Measurements from ENCODE around the gene ITIH4. TPM values are rescaled to one million over a fixed set of nuclear protein-coding genes. Genes with fewer than 3 reads are reported as not detected.

Gene ITIH4
- total RNA-seq, 2 experiments from 2014 or later, result 35.8 to 40.4 TPM

DNA sequence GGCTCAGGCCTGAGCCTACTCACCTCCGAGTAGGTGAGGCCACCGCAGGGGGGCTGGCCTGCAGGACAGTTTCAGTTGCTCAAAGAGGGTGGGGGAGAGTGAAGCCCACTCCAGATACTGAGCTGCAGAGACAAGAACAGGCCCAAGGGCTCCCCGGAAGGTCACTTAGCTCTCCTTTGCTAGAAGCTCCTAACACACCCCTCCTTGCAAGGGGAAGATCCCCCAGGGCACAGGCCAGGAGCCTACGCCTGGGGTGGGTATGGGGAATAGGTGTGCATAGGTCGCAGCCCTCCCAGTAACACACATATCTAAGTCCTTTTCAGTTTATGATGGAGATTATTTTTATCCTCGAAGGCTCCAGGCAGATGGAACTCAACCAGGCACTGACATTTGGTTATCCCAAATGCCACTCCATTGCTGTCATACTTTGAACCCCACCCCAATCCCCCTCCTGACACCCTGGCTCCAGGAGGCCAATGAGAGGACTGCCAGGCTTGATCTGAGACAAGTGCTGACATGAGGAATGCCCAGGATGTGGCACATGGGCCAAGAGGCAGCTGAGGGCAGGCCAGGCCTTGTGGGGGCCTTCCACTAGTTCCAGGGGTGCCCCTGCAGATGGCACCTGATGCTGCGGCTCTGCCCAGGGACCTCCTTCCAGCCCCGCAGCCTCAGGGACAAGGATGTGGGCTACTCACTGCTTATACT lies 5.4 kb upstream of the ITIH4 start:
- H3K4me3 ChIP-seq (ENCODE audit: low read length), result no peak overlapping the region
- CTCF ChIA-PET, result no interaction called here
- POLR2A ChIA-PET, result no interaction called here
- no peaks in the 10 kb centered on the region for H3K27me3 ChIP-seq (ENCODE audit: control insufficient read depth in 1 of 2, insufficient read depth in 2 of 2, low read length in 2 of 2)
- peaks cover 21% of the 10 kb centered on the region for H3K4me1 ChIP-seq (ENCODE audit: insufficient read depth, low read length)
- peaks cover 31% of the 10 kb centered on the region for H3K36me3 ChIP-seq (ENCODE audit: insufficient read depth, low read length)
- DNase-seq (no peak), ATAC-seq (ENCODE audit: poor library complexity) (no peak)
- intact Hi-C loops (cut with DNase I, micrococcal nuclease), result no loop called here
- peaks cover 33% of the 10 kb centered on the region for H3K36me3 Mint-ChIP-seq (ENCODE audit: low read depth)
- H3K27me3 Mint-ChIP-seq, result no peaks in the 10 kb centered on the region
- TF ChIP-seq, protein P1, sequence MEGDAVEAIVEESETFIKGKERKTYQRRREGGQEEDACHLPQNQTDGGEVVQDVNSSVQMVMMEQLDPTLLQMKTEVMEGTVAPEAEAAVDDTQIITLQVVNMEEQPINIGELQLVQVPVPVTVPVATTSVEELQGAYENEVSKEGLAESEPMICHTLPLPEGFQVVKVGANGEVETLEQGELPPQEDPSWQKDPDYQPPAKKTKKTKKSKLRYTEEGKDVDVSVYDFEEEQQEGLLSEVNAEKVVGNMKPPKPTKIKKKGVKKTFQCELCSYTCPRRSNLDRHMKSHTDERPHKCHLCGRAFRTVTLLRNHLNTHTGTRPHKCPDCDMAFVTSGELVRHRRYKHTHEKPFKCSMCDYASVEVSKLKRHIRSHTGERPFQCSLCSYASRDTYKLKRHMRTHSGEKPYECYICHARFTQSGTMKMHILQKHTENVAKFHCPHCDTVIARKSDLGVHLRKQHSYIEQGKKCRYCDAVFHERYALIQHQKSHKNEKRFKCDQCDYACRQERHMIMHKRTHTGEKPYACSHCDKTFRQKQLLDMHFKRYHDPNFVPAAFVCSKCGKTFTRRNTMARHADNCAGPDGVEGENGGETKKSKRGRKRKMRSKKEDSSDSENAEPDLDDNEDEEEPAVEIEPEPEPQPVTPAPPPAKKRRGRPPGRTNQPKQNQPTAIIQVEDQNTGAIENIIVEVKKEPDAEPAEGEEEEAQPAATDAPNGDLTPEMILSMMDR (IDR thresholded peaks at IDR 0.05), result no peak
- H3K9me3 Mint-ChIP-seq, result no peaks in the 10 kb centered on the region
- no peak overlapping the region for H3K4me3 Mint-ChIP-seq
- no peak overlapping the region for H3K27ac ChIP-seq (ENCODE audit: low read depth in 1 of 2, low read length in 2 of 2)
- H3K27ac Mint-ChIP-seq, result no peak overlapping the region
- no peaks in the 10 kb centered on the region for H3K9me3 ChIP-seq (ENCODE audit: control insufficient read depth in 1 of 2, insufficient read depth in 1 of 2, low read length in 2 of 2)
- peaks cover 23% of the 10 kb centered on the region for H3K4me1 Mint-ChIP-seq (ENCODE audit: low read depth)

DNA sequence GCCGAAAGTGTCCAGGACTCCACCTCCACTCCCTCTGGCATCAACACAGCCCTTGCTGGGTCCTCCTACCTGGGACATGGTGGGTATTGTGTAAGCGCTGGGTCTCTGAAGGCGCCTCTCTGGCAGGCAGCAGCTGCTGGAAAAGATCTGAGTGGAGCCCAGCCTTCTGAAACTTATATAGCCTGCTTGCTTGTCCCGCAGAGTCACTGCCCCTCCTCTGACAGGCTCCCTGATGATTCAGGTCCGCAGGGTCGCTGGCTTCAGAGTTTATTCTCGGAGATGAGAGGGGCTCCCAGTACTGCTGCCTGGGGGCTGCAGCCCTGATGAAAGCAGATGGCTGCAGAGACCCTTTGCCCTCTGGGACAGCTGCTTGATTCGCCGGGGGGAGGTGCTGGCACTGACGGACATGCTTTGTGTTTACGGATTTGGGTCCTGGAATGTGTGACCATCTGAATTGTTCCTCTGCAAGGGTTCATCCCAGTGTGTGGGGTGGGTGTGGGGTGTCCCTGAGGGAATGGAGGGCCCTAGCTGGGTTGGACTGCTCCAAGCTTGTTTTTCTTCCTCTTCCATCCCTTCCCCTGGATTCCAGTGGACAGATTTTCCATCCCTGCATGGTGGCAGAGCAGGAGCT lies 4.5 kb upstream of the ITIH4 start, which contains the start of gene MUSTN1:
Gene MUSTN1 (minus strand): TSS at position 149 of the 631 bp plus-strand sequence. CDS start 71 bp downstream, at position 78.
- H3K4me3 Mint-ChIP-seq, result no peak within 1 kb of the TSS
- intact Hi-C loops (cut with DNase I, micrococcal nuclease), result no loop called here
- no peaks in the 10 kb centered on the region for H3K9me3 ChIP-seq (ENCODE audit: control insufficient read depth in 1 of 2, insufficient read depth in 1 of 2, low read length in 2 of 2)
- no peaks in the 10 kb centered on the region for H3K27me3 Mint-ChIP-seq
- H3K9me3 Mint-ChIP-seq, result no peaks in the 10 kb centered on the region
- TF ChIP-seq, protein P1 (IDR thresholded peaks at IDR 0.05), result no peak
- H3K27ac Mint-ChIP-seq, result no peak within 1 kb of the TSS
- H3K36me3 Mint-ChIP-seq (ENCODE audit: low read depth), result peaks cover 24% of the 10 kb centered on the region
- H3K36me3 ChIP-seq (ENCODE audit: insufficient read depth, low read length), result peaks cover 26% of the 10 kb centered on the region
- no peak for ATAC-seq (ENCODE audit: poor library complexity)
- ChIA-PET POLR2A (no interaction called here), CTCF (no interaction called here)
- no peak within 1 kb of the TSS for H3K4me3 ChIP-seq (ENCODE audit: low read length)
- peaks cover 23% of the 10 kb centered on the region for H3K4me1 Mint-ChIP-seq (ENCODE audit: low read depth)
- no peak within 1 kb of the TSS for H3K27ac ChIP-seq (ENCODE audit: low read depth in 1 of 2, low read length in 2 of 2)
- no peak for DNase-seq
- no peaks in the 10 kb centered on the region for H3K27me3 ChIP-seq (ENCODE audit: control insufficient read depth in 1 of 2, insufficient read depth in 2 of 2, low read length in 2 of 2)
- H3K4me1 ChIP-seq (ENCODE audit: insufficient read depth, low read length), result peaks cover 21% of the 10 kb centered on the region

- peaks cover 8% of the 10 kb centered on the region for H3K4me1 ChIP-seq (ENCODE audit: insufficient read depth, low read length)
- Mint-ChIP-seq H3K36me3 (ENCODE audit: low read depth) (peaks cover 23% of the 10 kb centered on the region), H3K4me1 (ENCODE audit: low read depth) (peaks cover 10% of the 10 kb centered on the region), H3K9me3 (no peaks in the 10 kb centered on the region), H3K4me3 (no peak overlapping the region), H3K27ac (no peak overlapping the region), H3K27me3 (no peaks in the 10 kb centered on the region)
- H3K27me3 ChIP-seq (ENCODE audit: control insufficient read depth in 1 of 2, insufficient read depth in 2 of 2, low read length in 2 of 2), result no peaks in the 10 kb centered on the region
- no peaks in the 10 kb centered on the region for H3K9me3 ChIP-seq (ENCODE audit: control insufficient read depth in 1 of 2, insufficient read depth in 1 of 2, low read length in 2 of 2)
- ATAC-seq (ENCODE audit: poor library complexity) (no peak), DNase-seq (no peak)
- H3K27ac ChIP-seq (ENCODE audit: low read depth in 1 of 2, low read length in 2 of 2), result no peak overlapping the region
- intact Hi-C loops (cut with DNase I, micrococcal nuclease), result no loop called here
- peaks cover 24% of the 10 kb centered on the region for H3K36me3 ChIP-seq (ENCODE audit: insufficient read depth, low read length)
- ChIA-PET CTCF (no interaction called here), POLR2A (no interaction called here)
- H3K4me3 ChIP-seq (ENCODE audit: low read length), result no peak overlapping the region
- TF ChIP-seq, protein P1 (IDR thresholded peaks at IDR 0.05), result no peak
Observed at GRCh38 chr3:52833202-52833601, 2.7 kb upstream of the ITIH4 start.

Measured in CD4-positive, alpha-beta T cell (primary cell).